Sigmoid colon (tissue), 7 donors: ENCODE data around the gene RAB37. TPM values are rescaled to one million over a fixed set of nuclear protein-coding genes. Genes with fewer than 3 reads are reported as not detected.

ENCODE experiments used
- DNase-seq: peaks from one replicate; pipeline ENCODE4 v3.0.0-alpha.2; 2019
- H3K27ac ChIP-seq, 4 donors: fragments of 200-600 bp; sonication (generic); one replicate each; pipeline ENCODE4 v1.5.1; 2016 to 2019; ENCODE audit warnings: mild to moderate bottlenecking in 1 of 4
- H3K27me3 ChIP-seq, 3 donors: fragments of 200-600 bp; sonication (generic); one replicate each; pipeline ENCODE4 v1.5.1; 2019; ENCODE audit warnings: mild to moderate bottlenecking in 1 of 3
- H3K36me3 ChIP-seq, 4 donors: fragments of 200-600 bp; sonication (generic); one replicate each; pipeline ENCODE4 v1.5.1; 2016 to 2019
- H3K4me1 ChIP-seq, 4 donors: fragments of 200-600 bp; sonication (generic); one replicate each; pipeline ENCODE4 v1.5.1; 2017 to 2019
- H3K4me3 ChIP-seq, 4 donors: fragments of 200-600 bp; sonication (generic); one replicate each; pipeline ENCODE4 v1.5.1; 2017 to 2019; ENCODE audit warnings: mild to moderate bottlenecking in 2 of 4, moderate library complexity in 1 of 4
- H3K9me3 ChIP-seq, 4 donors: fragments of 200-600 bp in 3 of 4; sonication (generic) in 3 of 4; one replicate each; pipeline versions ENCODE4 v1.5.1 to v1.6.1; 2013 to 2019
- CTCF ChIP-seq, 4 experiments: fragments of 450-650 bp in 3 of 4; fragments of 200-600 bp in 1 of 4; IDR thresholded peaks; one replicate each; pipeline ENCODE4 v1.5.1; 2016 to 2019; ENCODE audit warnings: antibody characterized with exemption in 4 of 4, mild to moderate bottlenecking in 3 of 4, moderate library complexity in 2 of 4
- EP300 ChIP-seq, 4 donors: sonication (generic); formaldehyde crosslinking; IDR thresholded peaks; one replicate each; pipeline ENCODE4 v1.6.1; 2017; ENCODE audit warnings: antibody characterized with exemption in 4 of 4
- POLR2A ChIP-seq, 2 donors: fragments of 450-650 bp; IDR thresholded peaks; one replicate each; pipeline ENCODE4 v1.6.1; 2016; ENCODE audit warnings: antibody characterized with exemption in 2 of 2, mild to moderate bottlenecking in 2 of 2, moderate library complexity in 2 of 2
- POLR2AphosphoS5 ChIP-seq, 4 donors: sonication (generic); formaldehyde crosslinking; IDR thresholded peaks; one replicate each; pipeline ENCODE4 v1.6.1; 2017; ENCODE audit warnings: antibody characterized with exemption in 4 of 4
- WGBS, 2 donors: extraction: QIAGEN DNeasy Blood & Tissue Kit; methylation state at CpG; one replicate each; pipeline ENCODE4 v1.1.7; 2013; 5-methylcytosine and 5-hydroxymethylcytosine counted together
- intact Hi-C: fragments of 100-400 bp; cut with DNase I; formaldehyde crosslinking; loops from one replicate; pipeline ENCODE4 v1.15.1; 2023
- polyA plus RNA-seq, 3 donors: library from polyadenylated mRNA; stranded (reverse); fragments of 200-250 nt; gene quantifications; one replicate each; pipeline ENCODE4 v1.2.3, GENCODE V29; 2013
- total RNA-seq, 4 donors: library from RNA; depleted of rRNA; stranded (reverse); fragments of >200 nt; gene quantifications; one replicate each; pipeline ENCODE4 v1.1.0, GENCODE V29; 2016
- donor health status: healthy with polysubstance abuse.
- donor health status: Bipolar disorder and iron deficiency.
- donor health status: healthy.

Gene RAB37
- total and polyA plus RNA-seq, 7 donors = 0.54 to 28.8 (median 4.1) TPM

GRCh38 chr17:74780443-74781238 lies 43.6 kb downstream of the RAB37 start:
- Histone ChIP-seq H3K9me3 (no peaks in the 10 kb centered on the region), H3K4me3 (no peak overlapping the region), H3K4me1 (peaks cover 0 to 22% (median 12%) of the 10 kb centered on the region in 4 donors), H3K27ac (no peak overlapping the region), H3K36me3 (peaks cover 0 to 25% (median 0%) of the 10 kb centered on the region in 4 donors), H3K27me3 (no peaks in the 10 kb centered on the region)
- WGBS, 2 donors = 62 to 65% methylated on average over 7 of the region's 7 CpGs
- intact Hi-C loops = no loop called here
- DNase-seq = no peak
- TF ChIP-seq EP300 (IDR thresholded peaks at IDR 0.05) (no peak), CTCF (IDR thresholded peaks at IDR 0.05) (no peak), POLR2AphosphoS5 (IDR thresholded peaks at IDR 0.05) (no peak), POLR2A (IDR thresholded peaks at IDR 0.05) (no peak)

- Histone ChIP-seq H3K27me3 (no peaks in the 10 kb centered on the region), H3K9me3 (no peaks in the 10 kb centered on the region), H3K27ac (no peak overlapping the region), H3K36me3 (peaks cover 0 to 29% (median 0%) of the 10 kb centered on the region in 4 donors), H3K4me1 (peaks cover 0 to 8% (median 2%) of the 10 kb centered on the region in 4 donors), H3K4me3 (no peak overlapping the region)
- intact Hi-C loops = no loop called here
- 93 to 94% methylated on average over 5 of the region's 5 CpGs for WGBS, 2 donors
- DNase-seq = no peak
- TF ChIP-seq POLR2AphosphoS5 (IDR thresholded peaks at IDR 0.05) (no peak), CTCF (IDR thresholded peaks at IDR 0.05) (no peak), EP300 (IDR thresholded peaks at IDR 0.05) (no peak), POLR2A (IDR thresholded peaks at IDR 0.05) (no peak)
These were observed 45.5 kb downstream of the RAB37 start for GRCh38 chr17:74782571-74782970.

GRCh38 chr17:74784125-74784810 lies 47.2 kb downstream of the RAB37 start:
- H3K27me3 ChIP-seq = no peaks in the 10 kb centered on the region
- no peak overlapping the region for H3K27ac ChIP-seq
- TF ChIP-seq EP300 (IDR thresholded peaks at IDR 0.05) = no peak
- no peak for TF ChIP-seq CTCF (IDR thresholded peaks at IDR 0.05)
- no peak for TF ChIP-seq POLR2A (IDR thresholded peaks at IDR 0.05)
- TF ChIP-seq POLR2AphosphoS5 (IDR thresholded peaks at IDR 0.05) = no peak
- H3K4me1 ChIP-seq = no peaks in the 10 kb centered on the region
- WGBS, 2 donors = 78 to 91% methylated on average over 5 of the region's 5 CpGs
- H3K4me3 ChIP-seq = no peak overlapping the region
- H3K9me3 ChIP-seq = no peaks in the 10 kb centered on the region
- intact Hi-C loops = no loop called here
- DNase-seq = no peak
- H3K36me3 ChIP-seq = peaks cover 0 to 37% (median 0%) of the 10 kb centered on the region in 4 donors

GRCh38 chr17:74785096-74785980 lies 48.3 kb downstream of the RAB37 start:
- H3K27ac ChIP-seq = no peak overlapping the region
- H3K36me3 ChIP-seq = peaks cover 0 to 39% (median 2%) of the 10 kb centered on the region in 4 donors
- no peak for DNase-seq
- no peak overlapping the region for H3K4me3 ChIP-seq
- no peaks in the 10 kb centered on the region for H3K9me3 ChIP-seq
- no peaks in the 10 kb centered on the region for H3K4me1 ChIP-seq
- TF ChIP-seq EP300 (IDR thresholded peaks at IDR 0.05) (no peak), POLR2A (IDR thresholded peaks at IDR 0.05) (no peak), CTCF (IDR thresholded peaks at IDR 0.05) (no peak), POLR2AphosphoS5 (IDR thresholded peaks at IDR 0.05) (no peak)
- H3K27me3 ChIP-seq = no peaks in the 10 kb centered on the region
- whole genome bisulfite sequencing, 2 donors = 88 to 90% methylated on average over 21 of the region's 21 CpGs
- intact Hi-C loops = no loop called here
